ENCODE results near the gene MARCHF10. TPM values are rescaled to one million over a fixed set of nuclear protein-coding genes. Genes with fewer than 3 reads are reported as not detected.

Gene MARCHF10
- total and polyA plus RNA-seq, 2 donors (not counting 3 experiments of a cell fraction or from before 2014, with no cell fraction given), result 0.11 TPM; not detected in 1

DNA sequence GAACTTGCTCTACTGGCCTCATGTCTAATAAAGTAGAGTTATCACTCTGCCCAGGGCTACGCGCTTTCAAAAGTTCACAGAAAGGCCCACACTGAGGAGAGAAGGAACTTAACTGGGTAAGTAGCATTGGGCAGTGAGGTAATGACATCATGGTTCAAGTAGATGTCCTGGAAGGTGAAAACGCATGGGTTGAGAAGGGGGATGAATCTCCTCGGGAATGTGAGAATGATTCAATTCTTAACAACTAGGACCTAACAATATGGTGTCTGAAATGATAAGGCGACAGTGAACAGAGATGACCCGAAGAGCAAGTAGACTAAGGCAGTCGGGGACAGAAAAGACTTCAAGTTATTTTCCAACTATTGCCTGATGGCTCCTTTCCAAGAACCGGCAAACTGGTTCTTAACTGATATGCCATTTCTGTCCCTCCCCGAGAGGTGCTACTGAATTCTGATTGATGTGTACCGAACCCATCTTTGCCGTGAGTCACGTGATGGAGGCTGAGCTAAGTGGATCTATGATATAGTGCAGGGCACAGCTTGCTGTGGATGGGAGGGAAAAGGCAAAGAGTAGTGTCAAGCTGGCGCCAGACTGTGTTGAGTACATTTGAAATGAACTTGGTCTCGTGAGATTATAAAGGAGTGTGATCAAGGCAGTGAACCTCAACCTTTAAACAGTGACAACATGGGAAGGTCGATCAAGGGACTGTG is 44.1 kb downstream of the MARCHF10 start:
- dilution Hi-C loops (cut with MboI; ENCODE audit: extremely low pct_ligation_motif_present, low sequenced_read_pairs), result no loop called here
- BruUV-seq (replicated peaks), result no TSS peak
- intact Hi-C loops (cut with micrococcal nuclease), result no loop called here
- ChIA-PET POLR2A (no interaction called here), CTCF (no interaction called here)
- TF ChIP-seq EZH2 (IDR thresholded peaks at IDR 0.05; ENCODE audit: borderline replicate concordance, low read depth, low read length, severe bottlenecking) (no peak), GATA2 (IDR thresholded peaks at IDR 0.05; ENCODE audit: insufficient read depth, insufficient read length, low read depth, low read length) (no peak)
- TF ChIP-seq, protein P1, sequence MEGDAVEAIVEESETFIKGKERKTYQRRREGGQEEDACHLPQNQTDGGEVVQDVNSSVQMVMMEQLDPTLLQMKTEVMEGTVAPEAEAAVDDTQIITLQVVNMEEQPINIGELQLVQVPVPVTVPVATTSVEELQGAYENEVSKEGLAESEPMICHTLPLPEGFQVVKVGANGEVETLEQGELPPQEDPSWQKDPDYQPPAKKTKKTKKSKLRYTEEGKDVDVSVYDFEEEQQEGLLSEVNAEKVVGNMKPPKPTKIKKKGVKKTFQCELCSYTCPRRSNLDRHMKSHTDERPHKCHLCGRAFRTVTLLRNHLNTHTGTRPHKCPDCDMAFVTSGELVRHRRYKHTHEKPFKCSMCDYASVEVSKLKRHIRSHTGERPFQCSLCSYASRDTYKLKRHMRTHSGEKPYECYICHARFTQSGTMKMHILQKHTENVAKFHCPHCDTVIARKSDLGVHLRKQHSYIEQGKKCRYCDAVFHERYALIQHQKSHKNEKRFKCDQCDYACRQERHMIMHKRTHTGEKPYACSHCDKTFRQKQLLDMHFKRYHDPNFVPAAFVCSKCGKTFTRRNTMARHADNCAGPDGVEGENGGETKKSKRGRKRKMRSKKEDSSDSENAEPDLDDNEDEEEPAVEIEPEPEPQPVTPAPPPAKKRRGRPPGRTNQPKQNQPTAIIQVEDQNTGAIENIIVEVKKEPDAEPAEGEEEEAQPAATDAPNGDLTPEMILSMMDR (IDR thresholded peaks at IDR 0.05; ENCODE audit: extremely low read depth in 1 of 2, insufficient read depth in 1 of 2, low read depth in 1 of 2, low read length in 2 of 2), result no peak
- H3K4me2 ChIP-seq (ENCODE audit: insufficient read depth, low read length), result no peak overlapping the region
- H3K27ac ChIP-seq (ENCODE audit: insufficient read depth, low read depth, low read length), result no peak overlapping the region
- H4K20me1 ChIP-seq (replicated peaks; ENCODE audit: control insufficient read depth, extremely low read depth, insufficient read depth, low read length), result no peaks in the 10 kb centered on the region
- no peak for FAIRE-seq
- H3K9me1 ChIP-seq (replicated peaks; ENCODE audit: control insufficient read depth, extremely low read depth, insufficient read depth, low read length), result no peaks in the 10 kb centered on the region
- peaks cover 2% of the 10 kb centered on the region for H3K4me1 ChIP-seq (ENCODE audit: control insufficient read depth, extremely low read depth, insufficient read depth, low read length)
- no peak overlapping the region for H2AFZ ChIP-seq (ENCODE audit: low read depth, low read length)
- no peaks in the 10 kb centered on the region for H3K27me3 ChIP-seq (ENCODE audit: control insufficient read depth in 2 of 2, insufficient read depth in 2 of 2, low read length in 2 of 2)
- no peak overlapping the region for H3K4me3 ChIP-seq (replicated peaks in 1 of 3; ENCODE audit: insufficient read depth in 1 of 3, low read depth in 1 of 3, low read length in 3 of 3)
- no peaks in the 10 kb centered on the region for H3K36me3 ChIP-seq (ENCODE audit: control insufficient read depth in 2 of 2, extremely low read depth in 1 of 2, insufficient read depth in 2 of 2, low read length in 2 of 2)
- H3K9ac ChIP-seq (replicated peaks; ENCODE audit: extremely low read depth, insufficient read depth, low read length), result no peak overlapping the region
- no peaks in the 10 kb centered on the region for H3K9me3 ChIP-seq (replicated peaks; ENCODE audit: control insufficient read depth, insufficient read depth, low read length)
- no peaks in the 10 kb centered on the region for H3K79me2 ChIP-seq (ENCODE audit: control insufficient read depth, insufficient read depth, low read length)
- DNase-seq (ENCODE audit: low read depth, low spot score), result no peak

GRCh38 chr17:62761884-62762283 is 46.2 kb downstream of the MARCHF10 start:
- no peaks in the 10 kb centered on the region for H4K20me1 ChIP-seq (replicated peaks; ENCODE audit: control insufficient read depth, extremely low read depth, insufficient read depth, low read length)
- peaks cover 2% of the 10 kb centered on the region for H3K4me1 ChIP-seq (ENCODE audit: control insufficient read depth, extremely low read depth, insufficient read depth, low read length)
- no peak for DNase-seq (ENCODE audit: low read depth, low spot score)
- no peaks in the 10 kb centered on the region for H3K9me1 ChIP-seq (replicated peaks; ENCODE audit: control insufficient read depth, extremely low read depth, insufficient read depth, low read length)
- H3K9ac ChIP-seq (replicated peaks; ENCODE audit: extremely low read depth, insufficient read depth, low read length), result no peak overlapping the region
- H3K4me3 ChIP-seq (replicated peaks in 1 of 3; ENCODE audit: insufficient read depth in 1 of 3, low read depth in 1 of 3, low read length in 3 of 3), result no peak overlapping the region
- dilution Hi-C loops (cut with MboI; ENCODE audit: extremely low pct_ligation_motif_present, low sequenced_read_pairs), result no loop called here
- no peaks in the 10 kb centered on the region for H3K27me3 ChIP-seq (ENCODE audit: control insufficient read depth in 2 of 2, insufficient read depth in 2 of 2, low read length in 2 of 2)
- no peak for FAIRE-seq
- intact Hi-C loops (cut with micrococcal nuclease), result no loop called here
- ChIA-PET POLR2A (no interaction called here), CTCF (no interaction called here)
- no peak overlapping the region for H3K4me2 ChIP-seq (ENCODE audit: insufficient read depth, low read length)
- no TSS peak for BruUV-seq (replicated peaks)
- no peaks in the 10 kb centered on the region for H3K9me3 ChIP-seq (replicated peaks; ENCODE audit: control insufficient read depth, insufficient read depth, low read length)
- H3K27ac ChIP-seq (ENCODE audit: insufficient read depth, low read depth, low read length), result no peak overlapping the region
- no peaks in the 10 kb centered on the region for H3K79me2 ChIP-seq (ENCODE audit: control insufficient read depth, insufficient read depth, low read length)
- H3K36me3 ChIP-seq (ENCODE audit: control insufficient read depth in 2 of 2, extremely low read depth in 1 of 2, insufficient read depth in 2 of 2, low read length in 2 of 2), result no peaks in the 10 kb centered on the region
- H2AFZ ChIP-seq (ENCODE audit: low read depth, low read length), result no peak overlapping the region
- TF ChIP-seq, protein P1 (IDR thresholded peaks at IDR 0.05; ENCODE audit: extremely low read depth in 1 of 2, insufficient read depth in 1 of 2, low read depth in 1 of 2, low read length in 2 of 2), result no peak
- TF ChIP-seq, protein P2, sequence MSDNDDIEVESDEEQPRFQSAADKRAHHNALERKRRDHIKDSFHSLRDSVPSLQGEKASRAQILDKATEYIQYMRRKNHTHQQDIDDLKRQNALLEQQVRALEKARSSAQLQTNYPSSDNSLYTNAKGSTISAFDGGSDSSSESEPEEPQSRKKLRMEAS (IDR thresholded peaks at IDR 0.05; ENCODE audit: insufficient read depth, insufficient read length), result no peak
